CD4-positive, alpha-beta T cell treated with Interleukin-21 for 1 hour (primary cell): Measurements from ENCODE around the gene GPR55.

Source experiments
- DNase-seq: peaks from one replicate; pipeline ENCODE4 v3.0.0-alpha.2; 2020

Gene GPR55

DNA sequence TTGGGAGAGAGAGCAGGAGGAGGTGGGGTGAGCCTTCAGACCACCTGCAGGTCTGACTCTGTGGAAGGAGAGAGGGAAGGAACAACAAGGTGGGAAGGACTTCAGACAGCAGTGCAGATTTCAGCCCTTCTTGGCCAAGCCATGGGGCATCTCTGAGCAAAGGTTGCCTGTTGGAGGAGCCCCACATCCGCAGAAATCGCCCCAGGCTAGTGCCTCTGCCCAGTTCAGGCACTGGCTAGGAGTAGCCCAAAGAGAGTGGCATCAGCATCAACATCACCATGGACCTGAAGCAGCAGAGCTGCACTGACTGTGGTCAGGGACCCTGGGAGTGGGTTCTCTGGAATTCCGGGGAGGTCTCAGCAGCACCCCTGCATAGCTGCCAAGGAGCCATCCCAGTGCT is 10.2 kb downstream of the GPR55 start:
- no peak for DNase-seq

DNA sequence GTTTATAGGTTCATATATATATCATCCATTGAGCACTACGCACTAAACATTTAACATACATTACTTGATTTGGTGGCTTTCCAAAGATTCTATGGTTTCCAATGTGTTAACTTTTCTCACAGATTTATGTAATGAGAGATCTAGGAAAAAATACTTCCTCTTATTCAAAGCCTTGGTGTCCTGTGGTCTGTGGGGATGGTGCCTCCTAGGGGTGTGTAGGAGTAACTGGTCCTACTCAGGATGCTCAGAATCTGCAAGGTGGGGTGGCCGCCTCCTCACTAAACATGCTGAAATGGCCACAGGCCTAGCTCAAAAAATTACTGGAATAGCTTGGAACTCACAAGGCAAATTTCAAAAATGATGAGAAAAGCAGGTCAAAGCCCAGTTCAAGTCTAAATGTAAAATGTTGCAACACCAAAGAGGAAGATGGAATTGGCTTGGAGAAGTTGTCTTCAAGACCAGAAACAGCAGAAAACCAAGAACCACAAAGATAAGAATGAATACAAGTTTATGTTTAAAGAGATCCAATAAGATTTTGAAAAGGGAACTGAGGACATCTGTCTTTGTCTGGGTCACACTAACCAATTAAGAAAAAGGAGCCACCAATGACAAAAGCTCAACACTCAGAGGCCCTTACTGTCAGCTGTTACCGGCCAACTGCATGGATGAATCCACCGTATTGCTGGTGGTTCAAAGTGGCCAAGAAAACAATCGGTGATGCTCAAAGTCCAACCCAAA is 11.5 kb downstream of the GPR55 start:
- peak; percentile 27 for DNase-seq

DNA sequence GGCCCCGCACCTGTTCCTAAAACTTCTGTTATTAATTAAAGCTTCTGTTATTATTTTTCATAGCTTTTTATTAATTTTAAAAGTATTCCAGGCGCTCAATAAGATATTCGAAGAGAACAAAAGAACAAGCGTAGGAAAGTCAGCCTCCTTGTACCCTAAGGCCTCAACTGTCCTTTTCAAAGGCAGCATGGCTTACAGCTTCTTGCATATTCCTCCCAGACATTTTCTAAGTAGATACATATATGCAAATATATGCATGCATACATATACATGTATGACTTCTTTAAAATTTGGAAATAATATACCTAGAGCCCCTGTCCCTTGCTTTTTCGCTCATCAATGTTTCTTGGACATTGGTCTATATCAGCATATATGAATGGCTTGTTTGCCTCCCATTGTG is 12.3 kb downstream of the GPR55 start:
- DNase-seq: no peak

DNA sequence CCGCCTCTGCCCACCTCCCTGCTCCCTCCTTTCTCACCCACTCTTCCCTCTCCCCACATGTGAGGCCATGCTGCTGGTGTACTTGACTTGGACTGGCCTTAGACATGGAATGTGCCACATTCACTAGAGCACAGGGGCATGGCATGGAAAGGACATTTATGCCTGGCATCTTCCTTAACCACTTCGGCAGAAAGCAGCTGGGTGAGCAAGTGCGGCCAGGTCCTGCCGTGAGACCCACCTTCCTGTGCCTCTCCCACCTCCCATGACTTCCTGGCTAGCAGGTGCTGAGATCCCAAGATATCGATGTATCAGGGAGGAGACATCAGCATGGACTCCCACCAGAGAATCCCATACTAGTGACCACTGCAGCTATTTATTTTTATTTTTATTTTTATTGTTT is 13.0 kb downstream of the GPR55 start:
- DNase-seq: no peak

DNA sequence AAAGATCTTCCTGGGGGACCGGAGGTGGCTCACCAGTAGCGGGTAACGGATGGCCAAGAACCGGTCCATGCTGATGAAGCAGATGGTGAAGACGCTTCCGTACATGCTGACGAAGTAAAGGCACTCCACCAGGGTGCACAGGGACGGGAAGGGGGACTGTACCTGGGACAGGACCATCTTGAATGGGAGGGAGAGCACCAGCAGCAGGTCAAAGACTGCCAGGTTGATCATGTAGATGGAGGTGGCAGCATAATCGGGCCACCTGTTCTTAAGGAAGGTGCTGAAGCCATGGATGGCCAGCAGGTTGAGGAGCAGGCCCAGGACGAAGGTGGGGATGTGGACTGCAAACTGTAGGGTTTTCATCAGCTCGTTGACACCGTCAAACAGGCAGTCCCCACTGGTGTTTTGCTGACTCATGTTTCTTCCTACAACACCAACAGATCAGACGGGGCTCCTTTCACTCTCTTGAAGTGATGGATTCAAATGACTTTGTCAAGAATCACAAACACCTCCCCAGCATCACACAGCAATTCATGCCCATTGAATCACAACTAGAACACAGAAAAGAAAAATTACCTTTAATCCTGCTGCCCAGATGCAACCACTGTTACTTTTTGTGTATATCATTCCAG is 14.4 kb downstream of the GPR55 start:
- DNase-seq: no peak

DNA sequence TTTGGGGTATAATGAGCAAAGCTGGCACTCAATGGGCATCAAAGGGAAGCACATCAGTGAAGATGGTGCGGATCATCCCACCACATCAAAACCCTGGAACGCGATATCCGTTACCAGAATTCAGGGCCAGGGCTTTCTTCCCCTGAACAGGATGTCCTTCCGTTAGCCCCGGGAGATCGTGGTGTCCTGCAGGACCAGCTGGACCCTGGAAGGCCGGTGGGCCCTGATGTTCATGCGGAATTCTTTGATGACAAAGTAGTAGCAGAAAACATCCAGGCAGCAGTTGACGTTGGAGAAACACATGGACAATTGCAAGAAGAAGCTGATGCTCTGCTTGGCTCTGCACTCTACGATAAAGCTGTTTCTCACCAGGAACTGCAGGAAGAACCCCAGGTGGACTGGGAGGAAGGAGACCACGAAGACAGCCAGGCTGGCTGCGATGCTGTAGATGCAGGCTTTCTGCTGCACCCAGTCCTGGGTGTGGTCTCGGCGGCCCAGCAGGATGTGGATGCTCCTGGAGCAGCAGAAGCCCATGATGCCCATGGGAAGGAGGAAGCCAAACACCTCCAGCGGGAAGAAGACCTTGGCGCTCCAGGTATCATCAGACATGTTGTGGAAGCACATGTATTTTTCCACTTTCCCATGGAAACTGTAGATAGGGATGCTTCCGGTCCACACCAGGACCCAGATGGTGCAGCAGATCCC is 15.0 kb downstream of the GPR55 start:
- no peak for DNase-seq

DNA sequence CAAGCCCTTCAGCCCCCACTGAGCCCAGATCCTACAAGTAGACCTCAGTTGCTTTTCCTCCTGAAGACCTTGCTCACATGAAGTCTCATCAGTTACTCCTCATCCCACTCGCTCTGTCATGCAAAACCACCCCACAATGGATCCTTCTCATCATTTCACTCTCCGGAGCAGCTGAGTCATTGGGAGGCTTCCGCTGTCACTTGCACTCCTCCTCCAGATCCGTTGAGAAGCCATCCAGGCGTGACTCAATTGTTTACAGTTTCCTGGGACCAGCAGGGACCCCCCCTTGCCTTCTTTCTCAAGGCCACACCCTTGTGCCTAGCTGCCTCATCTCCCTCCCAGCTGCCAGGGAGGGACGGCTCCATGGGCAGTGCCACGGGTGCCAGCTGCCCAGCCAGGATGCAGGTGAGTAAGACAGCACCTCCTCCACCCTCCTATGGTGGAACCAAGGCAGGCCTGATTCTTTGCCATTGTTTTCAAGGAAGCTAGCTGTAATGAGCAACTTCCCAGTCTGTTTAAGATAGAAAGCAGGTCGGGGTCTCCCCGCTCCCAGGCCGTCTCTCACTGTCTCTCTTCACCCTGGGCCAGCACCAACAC is 16.3 kb downstream of the GPR55 start:
- DNase-seq: no peak

DNA sequence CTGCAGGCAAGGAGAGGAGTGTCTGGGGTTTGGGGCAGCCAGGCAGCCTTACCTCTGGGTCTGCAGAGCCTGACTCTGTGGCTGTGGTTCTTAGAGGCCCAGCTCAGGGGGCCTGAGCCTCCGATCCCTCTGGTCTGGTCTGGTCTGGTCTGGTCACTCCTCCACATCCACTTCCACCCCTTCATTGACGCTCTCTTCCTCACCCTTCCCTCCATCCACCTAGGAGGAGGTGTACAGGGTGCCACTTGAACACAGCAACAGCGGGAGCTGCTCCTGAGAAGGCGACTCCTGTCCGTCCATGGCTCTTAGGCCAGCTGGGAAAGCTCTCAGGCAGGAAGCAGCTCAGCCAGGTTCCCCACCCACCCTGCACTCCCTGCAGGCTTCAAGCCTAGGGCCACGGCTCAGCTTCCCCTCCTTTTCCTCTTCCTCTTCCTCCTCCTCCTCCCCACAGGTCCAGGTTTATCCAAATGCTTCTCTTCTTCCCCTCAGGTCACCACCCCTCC is 16.9 kb downstream of the GPR55 start:
- no peak for DNase-seq

DNA sequence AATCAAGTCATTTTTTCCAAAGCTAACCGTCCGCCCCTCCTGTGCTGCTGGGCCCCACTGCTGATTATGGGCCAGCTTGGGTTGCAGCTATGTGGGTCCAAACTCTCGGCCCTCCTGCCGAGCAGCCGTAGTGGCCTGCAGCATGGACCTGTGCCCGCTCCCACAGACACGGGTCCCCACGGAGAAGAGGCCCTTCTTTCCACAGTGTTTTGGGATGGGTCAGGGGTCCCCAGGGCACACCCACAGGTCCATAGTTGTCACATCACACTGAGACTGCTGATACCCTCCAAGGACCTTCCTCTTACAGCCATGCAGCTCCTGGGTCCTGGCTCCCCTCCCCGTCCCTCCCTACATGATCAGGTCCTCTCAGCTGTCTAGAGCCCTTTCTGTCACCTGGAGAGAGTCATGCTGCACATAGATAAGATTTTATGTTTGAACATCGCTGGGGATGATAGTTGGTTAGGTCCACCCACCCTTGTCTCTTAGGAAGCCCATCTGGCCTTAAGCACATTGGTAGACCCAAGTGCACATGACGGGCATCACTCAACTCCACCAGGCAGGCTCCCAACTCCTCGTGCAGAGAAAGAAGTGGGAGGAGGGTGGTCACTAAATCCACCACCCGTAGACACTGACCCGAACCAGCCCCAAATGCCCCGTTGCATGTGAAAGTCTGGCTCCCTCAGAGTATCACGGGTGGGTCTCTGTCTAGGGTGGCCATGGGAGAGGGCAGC is 17.5 kb downstream of the GPR55 start:
- DNase-seq: no peak

DNA sequence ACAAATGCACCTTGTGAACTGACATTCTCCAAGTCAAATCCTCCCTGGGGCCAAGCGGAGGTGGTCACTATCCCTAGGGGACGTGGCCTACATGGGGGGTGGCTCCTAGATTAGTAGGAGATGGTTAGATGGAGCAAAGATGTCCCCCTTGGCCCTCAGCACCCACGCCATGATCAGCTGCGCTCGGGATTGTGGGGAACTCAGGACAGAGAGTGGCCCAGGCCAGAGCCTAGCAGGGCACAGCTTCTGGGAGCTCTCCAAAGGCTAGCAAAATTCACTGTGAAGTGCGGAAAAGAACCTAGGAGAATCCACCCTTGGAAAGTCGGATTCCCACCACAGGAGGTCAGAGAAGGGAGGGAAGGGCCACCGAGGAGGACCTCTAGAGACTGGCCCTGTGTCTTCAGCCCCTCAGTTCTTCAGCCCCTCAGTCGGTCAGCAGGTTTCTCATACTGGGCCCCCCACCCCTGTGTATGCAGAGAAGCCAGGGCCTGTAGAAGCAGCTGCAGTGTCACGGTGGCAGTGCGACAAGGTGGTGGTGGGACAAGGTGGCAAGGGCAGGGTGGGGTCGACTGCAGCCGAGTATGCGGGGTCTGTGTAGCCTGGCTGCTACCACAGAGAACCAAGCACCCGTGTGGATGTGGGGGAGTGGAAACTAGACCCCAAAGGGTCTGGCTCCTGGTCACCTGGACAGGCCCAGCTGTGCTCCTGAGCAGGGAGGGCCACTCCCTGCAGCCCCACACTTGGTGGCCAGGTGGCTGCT is 18.4 kb downstream of the GPR55 start:
- no peak for DNase-seq

DNA sequence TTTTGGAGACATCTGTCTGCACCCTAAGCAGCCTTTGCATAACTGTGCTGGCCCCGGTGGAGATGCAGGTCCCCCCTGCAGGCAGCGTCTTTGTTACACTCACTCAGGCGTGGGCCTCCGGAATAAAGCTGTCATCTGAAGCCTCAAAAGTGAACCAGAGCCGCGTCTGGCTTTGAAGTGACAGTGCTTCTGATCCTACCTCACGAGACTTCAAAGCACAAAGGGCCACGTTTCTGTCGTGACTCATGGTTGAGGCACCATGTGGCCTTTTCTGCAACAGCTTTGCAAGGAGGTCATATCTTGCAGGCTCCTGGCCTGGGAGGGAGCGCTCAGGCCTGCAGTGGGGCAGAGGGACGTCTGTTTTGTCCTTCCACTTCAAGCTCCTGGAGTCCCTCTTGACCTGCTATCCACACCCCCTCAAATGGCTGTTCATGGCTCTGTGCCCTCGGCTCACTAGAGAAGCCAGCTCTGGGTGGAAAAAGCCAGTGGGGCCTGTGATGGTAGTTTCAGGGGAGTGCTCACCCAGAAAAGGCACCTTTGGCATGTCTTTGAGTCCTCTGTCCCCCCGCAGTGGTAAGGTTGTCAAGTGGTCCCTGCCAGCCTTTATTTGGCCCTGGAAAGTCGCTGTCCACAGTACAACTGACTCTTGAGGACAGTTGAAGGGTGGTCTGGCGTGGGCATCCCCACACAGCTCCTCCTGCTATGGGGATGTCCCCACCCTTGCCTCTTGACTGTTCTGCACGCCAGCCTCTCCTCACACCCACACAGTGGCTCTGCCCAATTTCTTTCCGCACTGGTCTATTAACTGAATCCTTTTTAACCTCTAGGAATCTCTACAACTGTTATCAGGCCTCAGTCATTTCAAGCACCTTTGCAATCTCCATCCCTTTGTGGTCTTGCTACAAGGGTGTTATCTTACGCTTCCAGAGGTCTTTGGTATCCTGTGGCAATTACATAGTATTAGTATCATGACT is 19.3 kb downstream of the GPR55 start:
- DNase-seq: peak; percentile 45

DNA sequence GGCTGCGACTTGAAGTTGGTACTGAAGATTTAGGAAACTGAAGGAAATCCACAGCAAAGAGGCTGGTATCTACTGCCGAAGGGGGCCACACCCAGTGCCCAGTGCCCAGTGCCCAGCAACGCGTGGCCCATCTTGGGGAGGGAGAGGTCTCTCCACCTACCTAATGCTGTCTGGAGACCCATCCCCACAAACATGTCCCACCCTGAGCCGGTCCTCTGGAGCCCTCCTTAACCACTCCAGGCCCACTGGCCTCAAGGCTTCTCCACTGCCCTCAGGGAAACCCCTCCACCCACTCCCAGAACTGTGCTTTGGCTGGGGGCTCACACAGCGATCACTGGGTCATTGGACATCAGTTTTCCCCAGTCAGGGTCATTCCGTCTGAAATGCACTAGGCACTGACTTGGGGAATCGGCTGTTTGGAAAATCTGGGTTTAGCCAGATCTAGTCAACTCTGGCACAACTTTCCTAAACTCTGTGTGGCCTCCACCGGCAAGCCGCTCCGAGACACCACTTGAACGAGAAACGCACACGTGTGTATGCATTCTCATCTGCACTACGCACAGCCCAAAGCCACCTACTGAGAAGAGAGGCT is 20.1 kb downstream of the GPR55 start:
- no peak for DNase-seq

DNA sequence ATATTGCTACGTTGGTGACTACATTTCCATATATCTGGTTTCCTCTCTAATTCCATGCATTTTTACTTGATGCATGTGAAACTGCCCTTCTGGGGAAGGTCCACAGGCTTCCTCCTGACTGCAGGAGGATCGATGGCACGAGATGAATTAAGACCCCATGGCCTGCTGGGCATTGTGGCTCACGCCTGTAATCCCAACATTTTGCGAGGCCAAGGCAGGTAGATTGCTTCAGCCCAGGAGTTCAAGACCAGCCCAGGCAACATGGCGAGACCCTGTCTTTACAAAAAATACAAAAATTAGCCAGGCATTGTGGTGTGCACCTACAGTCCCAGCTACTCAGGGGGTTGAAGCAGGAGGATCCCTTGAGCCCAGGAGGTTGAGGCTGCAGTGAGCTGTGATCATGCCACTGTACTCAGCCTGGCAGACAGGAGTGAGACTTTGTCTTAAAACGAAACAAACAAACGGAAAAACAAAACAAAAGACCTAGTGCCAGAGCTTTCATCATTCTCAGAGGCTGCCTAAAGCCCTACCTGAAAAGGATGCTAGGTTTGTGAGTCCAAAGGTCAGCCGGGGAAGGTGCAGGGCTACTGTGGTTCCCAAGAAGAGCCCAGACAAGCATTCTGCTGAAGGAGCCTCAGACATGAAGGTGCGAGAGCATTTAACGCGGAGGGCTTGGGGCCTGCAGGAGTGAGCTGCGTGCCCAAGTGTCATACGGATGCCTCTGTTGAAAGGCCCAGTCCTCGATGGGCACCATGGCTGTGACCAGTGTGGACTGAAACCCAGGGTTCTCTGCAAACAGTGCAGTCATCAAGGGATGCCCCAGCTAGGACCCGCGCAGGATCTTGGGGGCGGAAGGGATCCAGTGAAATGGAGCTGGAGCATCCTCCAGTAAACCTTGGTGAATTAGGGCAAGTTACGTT is 21.6 kb downstream of the GPR55 start:
- no peak for DNase-seq

DNA sequence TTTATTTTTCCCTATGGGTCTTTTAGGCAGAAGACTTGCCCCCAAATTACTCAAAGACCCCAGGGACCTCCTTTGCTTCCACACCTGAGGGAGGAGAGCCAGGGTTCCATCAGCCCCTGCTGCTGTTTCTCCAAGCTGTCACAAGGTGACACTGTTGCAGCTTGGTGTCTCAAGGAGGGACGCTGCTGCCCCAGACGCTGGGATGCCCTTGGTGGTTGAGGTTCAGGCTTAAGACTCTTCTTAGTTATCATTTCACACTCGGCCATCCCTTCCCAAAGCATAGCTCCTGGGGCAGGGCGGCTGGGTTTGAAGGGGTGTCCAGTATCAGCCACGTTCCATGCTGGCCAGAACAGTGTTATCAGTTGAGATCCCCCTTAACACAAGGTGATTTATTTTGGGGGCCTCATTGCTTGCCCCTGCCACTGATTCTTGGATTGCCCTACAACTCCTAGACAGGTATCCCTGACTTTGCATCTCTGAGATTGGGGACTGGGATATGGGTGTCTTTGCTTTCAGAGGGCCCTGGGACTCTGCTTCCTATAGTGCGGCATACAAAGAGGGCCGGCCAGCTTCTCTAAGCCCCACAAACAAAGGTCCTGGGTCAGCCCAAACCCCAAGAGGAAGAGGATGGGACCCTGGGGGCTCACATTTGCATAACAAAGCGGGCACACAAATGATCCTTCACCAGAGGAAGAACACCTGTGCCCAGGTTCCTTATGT is 22.7 kb downstream of the GPR55 start:
- peak; percentile 64 for DNase-seq

DNA sequence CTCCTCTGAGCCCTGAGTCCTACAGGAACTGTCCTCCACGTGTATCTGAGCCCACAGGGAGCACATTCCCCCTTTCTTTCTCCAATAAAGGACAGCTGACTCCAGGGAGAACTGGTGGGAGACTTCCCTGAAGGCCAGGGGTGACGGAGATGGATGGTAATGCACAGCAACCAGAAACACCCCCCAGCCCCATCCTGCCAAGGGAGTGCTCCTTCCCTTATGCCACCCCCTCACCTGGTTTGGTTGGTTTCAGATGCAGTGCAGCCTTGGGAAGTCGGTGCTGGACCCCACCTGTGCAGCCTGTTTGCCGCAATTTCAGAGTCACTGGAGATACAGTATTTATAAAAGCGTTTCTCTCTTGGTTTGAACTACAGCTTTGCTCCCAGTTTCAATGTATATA is 24.0 kb downstream of the GPR55 start:
- no peak for DNase-seq

DNA sequence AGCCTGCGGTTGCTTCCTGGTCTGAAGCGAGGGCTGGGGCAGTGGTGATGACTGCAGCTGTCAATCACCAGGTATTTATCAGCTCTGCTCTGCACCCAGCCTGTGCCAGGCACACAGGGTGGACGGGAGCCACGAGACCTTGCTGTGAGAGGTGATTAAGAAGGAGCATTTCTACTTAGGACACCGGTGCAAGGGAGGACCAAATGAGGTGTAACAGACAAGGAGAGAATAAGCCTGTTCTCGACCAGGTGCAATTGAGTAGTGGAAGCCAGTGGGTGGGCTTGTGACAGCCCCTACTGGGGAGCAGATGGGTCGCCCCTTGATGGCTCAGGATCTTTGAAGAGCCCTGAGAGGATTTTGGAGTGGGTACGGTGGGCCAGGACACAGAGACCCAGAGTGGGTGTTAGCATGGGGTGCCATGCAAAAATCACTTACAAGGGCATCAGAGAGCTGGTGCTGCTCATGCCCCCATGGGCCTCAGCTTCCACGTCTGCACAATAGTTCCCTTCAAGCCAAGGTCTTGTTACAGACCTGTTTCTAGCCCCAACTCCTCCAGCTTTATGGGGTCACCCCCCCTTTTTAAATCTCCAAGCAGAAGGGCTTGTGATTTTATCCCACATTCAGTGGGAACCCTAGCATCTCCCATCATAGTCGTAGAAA is 24.6 kb downstream of the GPR55 start:
- DNase-seq: no peak

DNA sequence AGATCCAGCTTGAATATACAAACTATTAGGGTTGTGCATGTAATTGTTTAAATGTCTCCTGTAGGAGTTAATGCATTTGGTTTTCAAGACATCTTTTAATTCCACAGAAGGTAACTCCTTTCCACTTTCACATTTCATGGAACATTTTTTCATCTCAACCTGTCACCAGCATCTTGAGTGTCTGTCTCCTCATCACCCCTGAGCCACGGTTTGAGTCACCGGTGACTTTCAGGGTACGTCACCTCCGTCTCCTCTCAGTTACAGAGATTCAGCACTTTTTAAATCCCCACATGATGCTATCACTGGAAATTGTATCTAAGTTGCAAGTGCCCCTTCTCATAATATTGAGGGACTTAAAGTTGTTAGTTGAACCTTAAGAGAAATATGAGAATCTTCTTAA is 25.3 kb downstream of the GPR55 start:
- no peak for DNase-seq

DNA sequence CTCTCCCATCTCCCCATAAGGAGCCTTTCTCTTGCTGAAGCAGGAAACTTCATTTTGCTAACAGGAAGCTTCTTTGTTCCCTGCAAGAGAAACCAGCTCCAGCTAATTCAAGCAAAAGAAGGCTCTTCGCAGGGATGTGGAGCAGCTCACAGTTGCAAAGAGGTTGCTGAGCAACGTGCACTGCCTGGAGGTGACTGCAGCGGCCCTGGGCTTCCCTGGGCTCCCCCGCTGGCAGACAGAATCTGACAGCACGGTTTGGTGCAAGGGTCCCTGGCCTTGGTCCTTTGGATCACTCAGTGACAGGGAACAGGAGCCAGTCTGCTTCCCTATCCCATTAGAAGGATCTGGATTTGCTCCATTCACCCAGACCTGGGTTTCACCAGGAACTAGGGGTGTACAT is 25.8 kb downstream of the GPR55 start:
- DNase-seq: no peak
